C4-2B (cell line): ENCODE measurements around the gene CUL2.

ENCODE experiments used
- H3K27ac ChIP-seq: fragments of 450-650 bp; 2 replicates; pipeline ENCODE4 v1.5.1; 2017
- CTCF ChIP-seq: fragments of 450-650 bp; conservative IDR thresholded peaks from 2 replicates; pipeline ENCODE4 v1.5.1; 2017; ENCODE audit warnings: mild to moderate bottlenecking
- ZFX ChIP-seq: fragments of 450-650 bp; IDR thresholded peaks from 2 replicates; pipeline ENCODE4 v1.6.1; 2017

Gene CUL2

DNA sequence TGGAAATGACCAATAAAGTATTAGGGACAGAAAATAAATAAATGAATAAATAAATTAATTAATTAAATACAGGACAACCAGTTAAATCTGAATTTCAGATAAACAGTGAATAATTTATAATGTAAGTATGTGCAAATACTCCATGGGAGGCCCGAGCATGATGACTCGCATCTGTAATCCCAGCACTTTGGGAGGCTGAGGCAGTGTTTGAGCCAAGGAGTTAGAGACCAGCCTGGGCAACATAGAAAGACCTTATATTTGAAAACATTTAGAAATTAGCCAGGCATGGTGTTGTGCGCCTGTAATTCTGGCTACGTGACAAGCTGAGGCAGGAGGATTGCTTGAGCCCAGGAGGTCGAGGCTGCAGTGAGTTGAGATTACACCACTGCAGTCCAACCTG is 123.7 kb downstream of the CUL2 start:
- no peak overlapping the region for H3K27ac ChIP-seq
- no peak for TF ChIP-seq CTCF

GRCh38 chr10:34966040-34966439 is 124.1 kb downstream of the CUL2 start:
- TF ChIP-seq CTCF (no peak), ZFX (no peak)
- no peak overlapping the region for H3K27ac ChIP-seq

DNA sequence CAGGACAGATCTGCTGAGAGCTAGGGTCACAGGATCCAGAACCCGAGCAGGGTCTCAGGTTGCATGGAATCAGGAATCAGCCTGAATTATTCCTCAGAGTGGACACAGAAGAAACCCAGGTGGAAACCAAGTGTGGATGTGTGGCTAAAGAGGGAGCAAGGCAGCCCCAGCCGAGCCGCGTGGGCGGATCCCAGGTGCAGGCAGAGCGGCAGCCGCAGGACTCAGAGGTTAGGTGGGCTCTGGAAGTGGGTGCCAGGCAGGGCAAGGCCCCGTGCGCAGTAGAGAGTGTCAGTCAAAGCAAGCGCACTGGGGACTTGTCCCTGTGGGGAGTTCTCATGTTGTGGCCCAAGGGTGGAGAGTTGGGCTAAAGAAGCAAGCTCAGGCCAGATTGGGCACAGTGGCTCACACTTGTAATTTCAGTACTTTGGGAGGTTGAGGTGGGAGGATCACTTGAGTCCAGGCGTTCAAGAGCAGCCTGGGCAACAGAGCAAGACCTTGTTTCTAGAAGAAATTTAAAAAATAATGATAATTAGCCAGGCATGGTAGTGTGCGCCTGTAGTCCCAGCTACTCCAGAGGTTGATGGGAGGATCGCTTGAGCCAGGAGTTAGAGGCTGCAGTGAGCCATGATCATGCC is 125.9 kb downstream of the CUL2 start:
- no peak overlapping the region for H3K27ac ChIP-seq
- TF ChIP-seq CTCF, result no peak
- no peak for TF ChIP-seq ZFX

DNA sequence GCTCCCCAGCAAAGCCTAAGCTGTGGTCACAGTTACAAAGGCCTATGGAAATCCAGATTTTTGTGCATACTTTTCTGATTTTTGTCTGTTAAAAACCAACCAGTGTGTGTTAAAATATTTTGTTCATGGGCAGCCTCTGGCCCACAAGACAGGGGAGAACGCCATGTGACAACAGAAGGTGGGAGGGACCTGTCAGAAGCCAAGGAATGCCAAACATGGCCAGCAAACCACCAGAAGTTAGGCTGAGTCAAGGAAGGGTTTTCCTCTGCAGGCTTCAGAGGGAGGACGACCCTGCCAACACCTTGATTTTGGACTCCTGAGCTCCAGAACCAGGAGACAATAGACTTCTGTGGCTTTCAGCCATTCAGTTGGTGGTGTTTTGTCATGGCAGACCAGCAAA is 127.3 kb downstream of the CUL2 start:
- TF ChIP-seq ZFX (no peak), CTCF (no peak)
- no peak overlapping the region for H3K27ac ChIP-seq

DNA sequence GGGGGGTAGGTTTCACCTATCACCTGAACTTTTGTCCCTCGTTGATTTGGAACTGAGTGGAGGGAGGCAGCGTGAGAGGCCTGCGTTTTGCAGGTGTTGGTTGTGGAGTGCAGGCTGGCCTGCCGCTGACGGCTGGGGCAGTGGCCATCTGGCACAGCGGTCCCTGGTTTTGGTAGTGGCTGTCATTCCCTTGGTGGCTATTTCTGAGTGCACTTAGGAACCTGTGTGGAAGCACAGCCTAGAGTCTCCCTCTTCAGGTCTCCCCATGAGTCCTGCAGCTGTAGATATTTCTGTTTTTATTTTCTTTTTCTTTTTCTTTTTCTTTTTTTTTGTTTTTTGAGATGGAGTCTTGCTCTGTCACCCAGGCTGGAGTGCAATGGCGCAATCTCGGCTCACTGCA is 129.2 kb downstream of the CUL2 start:
- no peak overlapping the region for H3K27ac ChIP-seq
- TF ChIP-seq CTCF, result no peak

DNA sequence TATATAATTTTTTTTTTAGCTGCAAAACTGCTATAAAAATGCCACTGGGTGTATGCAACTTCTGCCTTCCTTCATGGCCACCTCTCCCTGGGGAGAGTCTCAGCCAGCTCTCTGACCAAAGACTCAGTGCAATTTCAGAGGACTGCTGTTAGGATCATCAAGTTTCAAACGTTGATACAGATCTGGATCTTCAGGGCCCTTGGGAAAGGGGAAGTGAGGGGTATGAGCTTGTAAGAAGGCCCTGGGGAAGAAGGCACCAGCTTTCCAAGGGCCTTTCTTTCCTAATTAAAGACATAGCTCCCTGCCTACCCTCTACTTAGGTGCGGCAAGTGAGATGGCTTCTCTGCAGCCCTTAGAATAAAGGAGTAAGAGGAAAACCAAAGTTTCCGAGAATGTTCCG is 130.4 kb downstream of the CUL2 start:
- TF ChIP-seq ZFX (no peak), CTCF (no peak)
- H3K27ac ChIP-seq, result no peak overlapping the region

- no peak overlapping the region for H3K27ac ChIP-seq
- no peak for TF ChIP-seq CTCF
- no peak for TF ChIP-seq ZFX
Observed at GRCh38 chr10:34959321-34959720, 130.8 kb downstream of the CUL2 start.
